B cell (primary cell): ENCODE results near the gene PRSS50. TPM values are rescaled to one million over a fixed set of nuclear protein-coding genes. Genes with fewer than 3 reads are reported as not detected.

Experiments used
- ATAC-seq: fragments of 200-7000 bp; cut with Tn5 transposase; one replicate; pipeline ENCODE4 v1.10.0; 2021; ENCODE audit warnings: low read depth, mild to moderate bottlenecking, moderate number of reproducible peaks, moderate library complexity
- CTCF ChIA-PET: fragments of 350-600 bp; sonication (Branson Sonifier 250); formaldehyde crosslinking; loops from one replicate; lab custom pipeline; 2021; ENCODE audit warnings: antibody characterized with exemption, inconsistent platforms; lab: Charles Lee
- POLR2A ChIA-PET: fragments of 350-600 bp; sonication (Branson Sonifier 250); formaldehyde crosslinking; loops from one replicate; lab custom pipeline; 2021; ENCODE audit warnings: antibody characterized with exemption; lab: Charles Lee
- DNase-seq: peaks from one replicate; pipeline ENCODE4 v3.0.0; 2013
- H2AFZ ChIP-seq: 2 replicates; pipeline ENCODE4 v1.6.1; 2012; ENCODE audit warnings: mild to moderate bottlenecking, low read depth, low read length; ENCODE audit not compliant: insufficient read depth, poor library complexity, severe bottlenecking
- H3K27ac ChIP-seq, 2 donors: 1 replicate in 1 of 2; 2 replicates in 1 of 2; pipeline ENCODE4 v1.5.1; 2012 to 2013; ENCODE audit warnings: low read length in 2 of 2, mild to moderate bottlenecking in 2 of 2, moderate library complexity in 1 of 2
- H3K27me3 ChIP-seq, 4 experiments: fragments of 200-600 bp in 1 of 4; sonication (generic) in 1 of 4; replicated peaks in 1 of 4; 1 replicate in 2 of 4; 2 replicates in 2 of 4; pipeline versions ENCODE4 v1.6.1 to v1.7.0; 2013 to 2016; ENCODE audit warnings: low read length in 3 of 4, mild to moderate bottlenecking in 2 of 4, mixed read lengths in 1 of 4, moderate library complexity in 1 of 4; ENCODE audit not compliant: insufficient read depth in 4 of 4, control insufficient read depth in 3 of 4; ENCODE audit errors: control extremely low read depth in 1 of 4
- H3K36me3 ChIP-seq, 2 experiments: replicated peaks in 1 of 2; 1 replicate in 1 of 2; 2 replicates in 1 of 2; pipeline versions ENCODE4 v1.6.1 to v1.7.1; 2013; ENCODE audit warnings: low read length in 1 of 2; ENCODE audit not compliant: insufficient read depth in 2 of 2, control insufficient read depth in 1 of 2; ENCODE audit errors: control extremely low read depth in 1 of 2, extremely low read depth in 1 of 2
- H3K4me1 ChIP-seq, 2 donors: fragments of 200-600 bp in 1 of 2; sonication (generic) in 1 of 2; 1 replicate in 1 of 2; 2 replicates in 1 of 2; pipeline versions ENCODE4 v1.5.1 to v1.6.1; 2013 to 2017; ENCODE audit warnings: low read length in 2 of 2; ENCODE audit not compliant: control insufficient read depth in 2 of 2, insufficient read depth in 2 of 2
- H3K4me2 ChIP-seq: replicated peaks from 2 replicates; pipeline ENCODE3; 2012; ENCODE audit warnings: mild to moderate bottlenecking, low read depth, low read length; ENCODE audit not compliant: poor library complexity, severe bottlenecking
- H3K4me3 ChIP-seq, 5 experiments: fragments of 200-600 bp in 1 of 5; sonication (generic) in 1 of 5; 1 replicate in 3 of 5; 2 replicates in 2 of 5; pipeline versions ENCODE4 v1.5.1 to v1.7.0; 2011 to 2016; ENCODE audit warnings: low read length in 4 of 5, mild to moderate bottlenecking in 4 of 5, low read depth in 2 of 5, control low read depth in 1 of 5, moderate library complexity in 1 of 5; ENCODE audit not compliant: insufficient read depth in 1 of 5; ENCODE audit errors: control extremely low read depth in 1 of 5, extremely low read depth in 1 of 5
- H3K79me2 ChIP-seq: fragments of 200-600 bp; sonication (generic); one replicate; pipeline ENCODE4 v1.6.0; 2016; ENCODE audit warnings: low read length; ENCODE audit not compliant: control insufficient read depth, insufficient read depth
- H3K9ac ChIP-seq: fragments of 200-600 bp; sonication (generic); 2 replicates; pipeline ENCODE4 v1.6.1; 2017; ENCODE audit warnings: mild to moderate bottlenecking, low read length, moderate library complexity
- H3K9me3 ChIP-seq, 3 donors: one replicate each; pipeline versions ENCODE4 v1.6.1 to v1.7.1; 2013; ENCODE audit warnings: low read length in 2 of 3; ENCODE audit not compliant: control insufficient read depth in 2 of 3, insufficient read depth in 1 of 3; ENCODE audit errors: control extremely low read depth in 1 of 3
- H4K20me1 ChIP-seq: 2 replicates; pipeline ENCODE4 v1.6.0; 2012; ENCODE audit warnings: mild to moderate bottlenecking, low read length; ENCODE audit not compliant: insufficient read depth, control insufficient read depth, poor library complexity, severe bottlenecking
- H3K27ac Mint-ChIP-seq: one replicate; pipeline ENCODE4 v1.8.0; 2021; ENCODE audit warnings: mixed read lengths
- H3K27me3 Mint-ChIP-seq: one replicate; pipeline ENCODE4 v1.8.0; 2021; ENCODE audit warnings: mixed read lengths
- H3K4me1 Mint-ChIP-seq: one replicate; pipeline ENCODE4 v1.8.0; 2021; ENCODE audit warnings: mixed read lengths
- H3K4me3 Mint-ChIP-seq: one replicate; pipeline ENCODE4 v1.8.0; 2021; ENCODE audit warnings: mixed read lengths
- H3K9me3 Mint-ChIP-seq: one replicate; pipeline ENCODE4 v1.8.0; 2022; ENCODE audit warnings: mixed read lengths; ENCODE audit not compliant: insufficient read depth
- CTCF ChIP-seq: fragments of 200-600 bp; IDR thresholded peaks from one replicate; pipeline ENCODE4 v1.8.0; 2022; ENCODE audit warnings: antibody characterized with exemption, mild to moderate bottlenecking
- EZH2 ChIP-seq: IDR thresholded peaks from 2 replicates; pipeline ENCODE4 v1.6.1; 2012; ENCODE audit warnings: borderline replicate concordance, low read depth, mild to moderate bottlenecking, moderate library complexity, low read length; ENCODE audit not compliant: insufficient read depth, poor library complexity, severe bottlenecking
- WGBS: methylation state at CpG from one replicate; pipeline ENCODE4 v1.1.5; 2013; ENCODE audit warnings: missing lambda C conversion rate; ENCODE audit not compliant: insufficient coverage; 5-methylcytosine and 5-hydroxymethylcytosine counted together
- intact Hi-C: fragments of 100-400 bp; cut with micrococcal nuclease; formaldehyde crosslinking; loops from one replicate; pipeline ENCODE4 v1.10.0; 2022
- polyA plus RNA-seq: library from polyadenylated mRNA; depleted of rRNA; stranded (reverse); fragments of >200 nt; gene quantifications from 2 replicates; pipeline ENCODE4 v1.2.3, GENCODE V29; 2012
- small RNA-seq: library from RNA; depleted of rRNA; stranded (forward); fragments of <200 nt; gene quantifications from one replicate; pipeline ENCODE3, GENCODE V24; 2012; ENCODE audit warnings: low replicate concordance, low read depth; ENCODE audit not compliant: insufficient read length
- total RNA-seq, 2 donors: library from RNA; stranded (reverse); fragments of 120-200 nt in 1 of 2; gene quantifications; 1 replicate in 1 of 2; 2 replicates in 1 of 2; pipeline versions ENCODE4 v1.2.3 to v1.2.4, GENCODE V29; 2013 to 2022

The PRSS50 gene
- total and polyA plus RNA-seq, 2 donors (not counting 1 experiment from before 2014, with no cell fraction given): 0.09 to 0.10 TPM

- ChIA-PET CTCF (interaction anchor here (1.8 kb wide), 1 partner anchor 174 kb away, joined by 3 read pairs; no protein-coding TSS in a partner anchor), POLR2A (no interaction called here)
- peaks cover 0 to 4% (median 0%) of the 10 kb centered on the region in 4 experiments for H3K27me3 ChIP-seq
- H3K4me1 ChIP-seq: peaks cover 0 to 4% of the 10 kb centered on the region in 2 donors
- no peaks in the 10 kb centered on the region for H3K36me3 ChIP-seq
- Mint-ChIP-seq H3K4me3 (no peak overlapping the region), H3K27me3 (peaks cover 16% of the 10 kb centered on the region), H3K9me3 (no peaks in the 10 kb centered on the region), H3K4me1 (peaks cover 9% of the 10 kb centered on the region), H3K27ac (no peak overlapping the region)
- no peak overlapping the region for H3K4me3 ChIP-seq
- DNase-seq: no peak
- no peaks in the 10 kb centered on the region for H4K20me1 ChIP-seq
- ATAC-seq: no peak
- no peak overlapping the region for H3K4me2 ChIP-seq
- no peaks in the 10 kb centered on the region for H3K9me3 ChIP-seq
- H3K9ac ChIP-seq: no peak overlapping the region
- no peak for TF ChIP-seq EZH2
- TF ChIP-seq CTCF: no peak
- intact Hi-C loops: no loop called here
- H3K27ac ChIP-seq: no peak overlapping the region
- 91% methylated on average over 16 of the region's 17 CpGs for WGBS
- H2AFZ ChIP-seq: no peak overlapping the region
- no peaks in the 10 kb centered on the region for H3K79me2 ChIP-seq
These were observed 54.7 kb downstream of the PRSS50 start for GRCh38 chr3:46662771-46663551.

Small RNA genes within 50 kb of the gene (small RNA-seq; reads per million reads assigned to genes)
- not detected for gene PRSS45

Other genes with a start within 250 kb of the PRSS50 start
- not detected in 2 replicates for gene RTP3, start 219.9 kb downstream of the PRSS50 start, total RNA-seq
- not detected in 2 replicates for gene RTP3, start 219.9 kb downstream of the PRSS50 start, polyA plus RNA-seq
- gene LRRC2, start 151.6 kb downstream of the PRSS50 start, total RNA-seq: not detected in 2 replicates
- 0.04 TPM in 1 of 2 replicates, not detected in the other for gene LRRC2, start 151.6 kb downstream of the PRSS50 start, polyA plus RNA-seq
- not detected in 2 replicates for gene FAM240A, start 105.3 kb downstream of the PRSS50 start, total RNA-seq
- gene FAM240A, start 105.3 kb downstream of the PRSS50 start, polyA plus RNA-seq: not detected in 2 replicates
- gene ALS2CL, start 24.2 kb downstream of the PRSS50 start, total RNA-seq: 0.22 and 0.34 TPM in 2 replicates
- 0.30 and 1.0 TPM in 2 replicates for gene ALS2CL, start 24.2 kb downstream of the PRSS50 start, polyA plus RNA-seq
- gene TMIE, start 16.5 kb downstream of the PRSS50 start, total RNA-seq: not detected in 2 replicates
- gene TMIE, start 16.5 kb downstream of the PRSS50 start, polyA plus RNA-seq: not detected in 2 replicates
- gene MYL3, start 145.6 kb upstream of the PRSS50 start, total RNA-seq: not detected in 2 replicates
- gene MYL3, start 145.6 kb upstream of the PRSS50 start, polyA plus RNA-seq: not detected in 2 replicates
- not detected in 2 replicates for gene PTH1R, start 159.9 kb upstream of the PRSS50 start, total RNA-seq
- gene PTH1R, start 159.9 kb upstream of the PRSS50 start, polyA plus RNA-seq: not detected in 2 replicates